Measurements from ENCODE around the gene MAGI1. TPM values are rescaled to one million over a fixed set of nuclear protein-coding genes. Genes with fewer than 3 reads are reported as not detected.
"Not testable (repeated sequence)": the region's sequence is repeated elsewhere in the genome, so short reads cannot be mapped to it uniquely, and the experiment has no call there.

MAGI1 gene
- total and polyA plus RNA-seq, 4 donors: 5.0 to 69.2 (median 28.5) TPM

DNA sequence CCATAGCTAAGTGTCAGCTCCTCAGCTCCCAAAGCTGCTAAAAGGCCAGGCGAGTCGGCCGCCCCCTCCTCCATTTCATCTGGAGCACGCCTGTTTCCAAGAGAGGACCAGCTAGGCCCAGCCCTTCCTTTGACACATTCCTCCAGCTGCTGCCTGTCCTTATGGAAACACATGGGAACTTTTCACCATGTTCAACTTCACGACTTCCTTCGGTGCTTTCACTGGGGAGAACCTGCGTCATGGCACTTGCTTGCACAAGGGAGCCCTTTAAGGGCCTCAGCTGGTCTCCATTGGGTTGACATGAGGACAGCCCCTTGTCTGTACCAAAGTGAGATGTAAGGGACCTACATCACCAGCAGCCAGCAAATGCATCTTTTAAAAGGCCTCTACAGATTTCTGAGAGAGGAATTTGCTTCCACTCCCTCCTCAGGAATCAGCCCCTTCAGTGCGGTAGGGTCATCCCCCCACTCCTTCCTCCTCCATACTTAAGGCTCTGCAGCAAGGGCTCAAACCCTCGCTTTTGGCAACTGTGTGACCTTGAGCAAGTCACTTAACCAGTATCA lies 2.1 kb downstream of the MAGI1 start:
- no peaks in the 10 kb centered on the region for H3K4me1 ChIP-seq (ENCODE audit: control insufficient read depth in 1 of 2, insufficient read depth in 2 of 2, low read length in 2 of 2)
- H3K27ac ChIP-seq (ENCODE audit: low read depth in 1 of 2, low read length in 2 of 2): peak overlapping the region in 1 of 2 donors; percentile 32
- H3K36me3 ChIP-seq (ENCODE audit: control insufficient read depth in 1 of 2, insufficient read depth in 2 of 2, low read length in 1 of 2): no peaks in the 10 kb centered on the region
- H3K9me3 ChIP-seq (ENCODE audit: control insufficient read depth, low read length): no peaks in the 10 kb centered on the region
- ATAC-seq (ENCODE audit: low FRiP score) (no peak), DNase-seq (no peak)
- peak overlapping the region; percentile 19 to 81 for H3K4me3 ChIP-seq (ENCODE audit: low read length in 2 of 2)
- H3K27me3 ChIP-seq (ENCODE audit: control insufficient read depth in 1 of 2, insufficient read depth in 2 of 2, low read length in 1 of 2): no peaks in the 10 kb centered on the region
- WGBS, 2 donors: 9 to 29% methylated on average over 9 of the region's 9 CpGs
- intact Hi-C loops (cut with DNase I): loop anchor here (5.0 to 10.0 kb wide), 5 partner anchors 81 to 254 kb away; no protein-coding TSS in a partner anchor

DNA sequence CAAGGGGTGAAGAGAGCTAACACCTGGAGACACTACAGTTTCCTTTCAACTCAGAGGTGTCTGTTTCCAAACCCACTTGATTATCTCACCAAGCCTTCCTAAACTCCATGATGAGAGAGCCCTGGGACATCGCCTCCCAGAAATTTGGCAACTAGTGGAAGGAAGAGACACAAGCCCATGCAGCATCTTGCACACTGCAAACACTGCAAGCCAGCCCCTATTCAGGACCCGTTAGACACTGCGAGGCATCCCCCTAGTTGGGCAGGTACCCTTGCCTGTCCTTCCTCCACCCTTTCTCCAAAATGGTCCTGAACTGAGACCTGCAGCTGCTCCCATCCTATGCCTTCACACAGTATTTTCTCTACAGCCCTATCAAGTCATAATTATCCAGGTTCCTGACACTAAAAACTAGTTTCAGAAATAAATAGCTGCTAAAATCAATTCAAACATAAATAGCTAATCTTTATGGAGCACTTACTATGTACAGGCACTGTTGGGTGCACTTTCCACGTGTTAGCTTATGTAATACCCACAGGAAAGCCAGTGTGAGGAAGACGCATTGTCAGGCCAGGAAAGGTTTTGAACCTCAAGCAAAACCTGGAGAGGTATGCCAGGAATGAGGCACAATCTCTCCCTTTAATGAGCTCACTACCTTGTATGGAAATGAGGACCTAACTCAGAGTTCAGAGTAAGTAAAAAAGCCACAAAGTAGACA lies 2.8 kb downstream of the MAGI1 start:
- no peaks in the 10 kb centered on the region for H3K9me3 ChIP-seq (ENCODE audit: control insufficient read depth, low read length)
- peaks cover 0 to 1% of the 10 kb centered on the region in 2 donors for H3K4me1 ChIP-seq (ENCODE audit: control insufficient read depth in 1 of 2, insufficient read depth in 2 of 2, low read length in 2 of 2)
- H3K4me3 ChIP-seq (ENCODE audit: low read length in 2 of 2): peak overlapping the region; percentile 19 to 81
- 28 to 45% methylated on average over 5 of the region's 5 CpGs for WGBS, 2 donors
- no peaks in the 10 kb centered on the region for H3K36me3 ChIP-seq (ENCODE audit: control insufficient read depth in 1 of 2, insufficient read depth in 2 of 2, low read length in 1 of 2)
- no peaks in the 10 kb centered on the region for H3K27me3 ChIP-seq (ENCODE audit: control insufficient read depth in 1 of 2, insufficient read depth in 2 of 2, low read length in 1 of 2)
- no peak overlapping the region for H3K27ac ChIP-seq (ENCODE audit: low read depth in 1 of 2, low read length in 2 of 2)
- ATAC-seq (ENCODE audit: low FRiP score) (no peak), DNase-seq (no peak)
- intact Hi-C loops (cut with DNase I): loop anchor here (5.0 to 10.0 kb wide), 5 partner anchors 81 to 254 kb away; no protein-coding TSS in a partner anchor

DNA sequence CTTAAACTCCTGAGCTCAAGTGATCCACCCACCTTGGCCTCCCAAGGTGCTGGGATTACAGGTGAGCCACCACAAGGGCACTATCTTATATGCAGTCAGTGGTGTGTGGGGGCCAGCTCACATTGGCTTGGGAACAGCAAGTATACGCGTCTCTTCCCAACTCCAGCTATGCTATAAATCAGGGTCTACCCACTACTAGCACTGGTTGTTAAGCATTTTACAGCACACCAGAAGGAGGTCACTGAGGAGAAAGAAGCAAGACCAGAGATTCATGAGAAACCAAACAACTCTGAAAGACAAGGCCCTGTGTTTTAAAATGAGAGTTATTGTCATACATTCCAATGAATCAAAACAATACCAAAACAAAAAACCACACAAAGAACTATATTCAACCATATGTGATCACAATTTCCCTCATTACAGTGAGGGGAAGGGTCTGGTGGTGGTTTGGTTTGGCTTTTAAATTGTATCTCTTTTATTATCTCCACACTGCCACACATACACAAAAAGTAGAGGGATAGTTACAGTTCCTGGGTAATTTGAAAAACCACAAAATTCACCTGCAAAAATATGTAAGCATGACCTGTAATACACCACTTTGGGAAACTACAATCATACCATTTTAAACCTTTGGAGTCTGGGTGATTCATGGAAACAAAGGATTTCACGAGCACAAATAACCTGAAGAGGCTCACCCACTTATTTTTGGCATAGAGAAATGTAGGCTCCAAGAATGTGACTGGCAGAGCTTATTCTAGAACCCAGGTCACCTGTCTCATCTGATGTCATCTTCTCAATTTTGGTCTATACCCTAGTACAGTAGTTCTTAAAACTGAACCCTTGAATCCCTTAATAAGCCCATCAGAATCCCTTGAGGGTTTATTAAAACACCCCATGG lies 5.2 kb downstream of the MAGI1 start:
- Histone ChIP-seq H3K4me3 (ENCODE audit: low read length in 2 of 2) (no peak overlapping the region), H3K27me3 (ENCODE audit: control insufficient read depth in 1 of 2, insufficient read depth in 2 of 2, low read length in 1 of 2) (no peaks in the 10 kb centered on the region), H3K27ac (ENCODE audit: low read depth in 1 of 2, low read length in 2 of 2) (no peak overlapping the region), H3K9me3 (ENCODE audit: control insufficient read depth, low read length) (no peaks in the 10 kb centered on the region), H3K4me1 (ENCODE audit: control insufficient read depth in 1 of 2, insufficient read depth in 2 of 2, low read length in 2 of 2) (peaks cover 1 to 5% of the 10 kb centered on the region in 2 donors), H3K36me3 (ENCODE audit: control insufficient read depth in 1 of 2, insufficient read depth in 2 of 2, low read length in 1 of 2) (no peaks in the 10 kb centered on the region)
- 62 to 67% methylated on average over 3 of the region's 3 CpGs for WGBS, 2 donors
- DNase-seq (no peak), ATAC-seq (ENCODE audit: low FRiP score) (no peak)
- intact Hi-C loops (cut with DNase I): loop anchor here in 1 of 2 donors (10.0 kb wide), 1 partner anchor 249 kb away; no protein-coding TSS in a partner anchor

DNA sequence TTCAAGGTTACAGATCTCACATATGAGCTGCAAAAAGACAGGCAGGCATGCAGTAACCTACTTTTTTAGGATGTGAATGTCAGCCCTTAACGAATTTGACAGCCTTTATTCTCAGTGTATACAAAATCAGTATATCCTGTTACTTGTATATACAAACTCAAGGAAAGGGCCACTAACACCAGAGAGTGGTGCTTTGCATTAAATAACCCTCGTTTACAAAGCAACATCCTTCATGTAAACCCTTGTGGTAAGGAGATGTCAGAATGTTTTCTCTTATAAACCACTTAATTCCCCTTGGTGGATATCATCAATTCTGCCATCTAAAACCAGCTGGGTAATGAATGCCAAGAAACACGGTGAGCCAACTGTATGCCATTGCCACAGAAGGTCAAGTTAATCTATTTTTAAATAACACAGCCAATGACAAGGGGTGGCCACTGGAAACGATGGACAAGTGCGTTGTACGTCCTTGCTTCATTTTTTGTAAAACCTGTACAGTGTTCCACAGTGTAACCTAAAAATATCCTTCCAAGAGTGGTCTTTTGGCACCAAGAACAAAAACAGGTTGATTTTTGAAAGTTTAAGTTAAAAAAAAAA lies 7.5 kb downstream of the MAGI1 start:
- ATAC-seq (ENCODE audit: low FRiP score) (no peak), DNase-seq (no peak)
- no peaks in the 10 kb centered on the region for H3K27me3 ChIP-seq (ENCODE audit: control insufficient read depth in 1 of 2, insufficient read depth in 2 of 2, low read length in 1 of 2)
- H3K36me3 ChIP-seq (ENCODE audit: control insufficient read depth in 1 of 2, insufficient read depth in 2 of 2, low read length in 1 of 2): no peaks in the 10 kb centered on the region
- 48 to 53% methylated on average over 6 of the region's 6 CpGs for whole genome bisulfite sequencing, 2 donors
- no peak overlapping the region for H3K4me3 ChIP-seq (ENCODE audit: low read length in 2 of 2)
- intact Hi-C loops (cut with DNase I): loop anchor here in 1 of 2 donors (10.0 kb wide), 1 partner anchor 246 kb away; no protein-coding TSS in a partner anchor
- H3K27ac ChIP-seq (ENCODE audit: low read depth in 1 of 2, low read length in 2 of 2): no peak overlapping the region
- H3K9me3 ChIP-seq (ENCODE audit: control insufficient read depth, low read length): no peaks in the 10 kb centered on the region
- H3K4me1 ChIP-seq (ENCODE audit: control insufficient read depth in 1 of 2, insufficient read depth in 2 of 2, low read length in 2 of 2): peaks cover 1 to 5% of the 10 kb centered on the region in 2 donors

DNA sequence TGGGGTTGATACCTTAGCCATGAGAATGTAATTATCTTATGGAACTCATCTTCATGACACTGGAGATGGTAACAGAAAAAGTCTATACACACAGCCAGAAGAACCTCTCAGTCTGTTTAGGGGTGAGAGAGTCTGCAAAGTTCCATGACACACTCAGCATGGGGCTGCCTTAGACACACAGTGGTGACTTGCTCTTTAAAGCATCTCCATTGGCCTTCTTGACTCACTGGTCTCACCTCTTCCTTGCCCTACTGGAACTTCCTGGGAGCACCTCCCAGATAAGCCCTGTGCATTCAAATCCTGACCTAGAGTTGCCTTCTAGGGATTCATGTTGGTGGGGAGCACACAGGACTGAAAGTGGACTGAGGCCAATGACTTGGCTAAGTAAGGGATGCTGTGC lies 9.3 kb downstream of the MAGI1 start:
- Histone ChIP-seq H3K4me3 (ENCODE audit: low read length in 2 of 2) (no peak overlapping the region), H3K27me3 (ENCODE audit: control insufficient read depth in 1 of 2, insufficient read depth in 2 of 2, low read length in 1 of 2) (no peaks in the 10 kb centered on the region), H3K27ac (ENCODE audit: low read depth in 1 of 2, low read length in 2 of 2) (no peak overlapping the region), H3K9me3 (ENCODE audit: control insufficient read depth, low read length) (no peaks in the 10 kb centered on the region), H3K36me3 (ENCODE audit: control insufficient read depth in 1 of 2, insufficient read depth in 2 of 2, low read length in 1 of 2) (no peaks in the 10 kb centered on the region), H3K4me1 (ENCODE audit: control insufficient read depth in 1 of 2, insufficient read depth in 2 of 2, low read length in 2 of 2) (peaks cover 1 to 5% of the 10 kb centered on the region in 2 donors)
- intact Hi-C loops (cut with DNase I): no loop called here
- no peak for DNase-seq
- ATAC-seq (ENCODE audit: low FRiP score): no peak

DNA sequence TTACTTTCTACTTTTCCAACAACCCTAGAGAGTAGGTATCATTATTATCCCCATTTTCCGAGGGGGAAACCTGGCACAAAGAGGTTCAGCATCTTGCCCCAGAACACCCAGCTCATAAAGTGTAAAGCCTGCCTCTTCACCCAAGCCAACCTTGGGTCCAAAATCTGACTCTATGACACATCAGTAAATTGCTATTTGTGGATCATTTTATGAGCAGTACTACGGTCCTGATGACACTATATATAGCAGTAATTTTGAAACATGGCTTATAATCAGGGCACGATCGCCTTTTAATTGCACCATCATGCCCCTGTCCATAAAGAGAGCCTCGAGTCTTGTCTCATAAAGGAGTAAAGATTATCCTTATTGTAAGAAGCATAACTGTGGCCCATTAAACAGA lies 9.7 kb downstream of the MAGI1 start:
- H3K27ac ChIP-seq (ENCODE audit: low read depth in 1 of 2, low read length in 2 of 2): no peak overlapping the region
- 77 to 79% methylated on average over 5 of the region's 5 CpGs for WGBS, 2 donors
- H3K4me1 ChIP-seq (ENCODE audit: control insufficient read depth in 1 of 2, insufficient read depth in 2 of 2, low read length in 2 of 2): peaks cover 2 to 5% of the 10 kb centered on the region in 2 donors
- intact Hi-C loops (cut with DNase I): no loop called here
- no peaks in the 10 kb centered on the region for H3K27me3 ChIP-seq (ENCODE audit: control insufficient read depth in 1 of 2, insufficient read depth in 2 of 2, low read length in 1 of 2)
- no peaks in the 10 kb centered on the region for H3K36me3 ChIP-seq (ENCODE audit: control insufficient read depth in 1 of 2, insufficient read depth in 2 of 2, low read length in 1 of 2)
- H3K9me3 ChIP-seq (ENCODE audit: control insufficient read depth, low read length): no peaks in the 10 kb centered on the region
- DNase-seq (no peak), ATAC-seq (ENCODE audit: low FRiP score) (no peak)
- no peak overlapping the region for H3K4me3 ChIP-seq (ENCODE audit: low read length in 2 of 2)

DNA sequence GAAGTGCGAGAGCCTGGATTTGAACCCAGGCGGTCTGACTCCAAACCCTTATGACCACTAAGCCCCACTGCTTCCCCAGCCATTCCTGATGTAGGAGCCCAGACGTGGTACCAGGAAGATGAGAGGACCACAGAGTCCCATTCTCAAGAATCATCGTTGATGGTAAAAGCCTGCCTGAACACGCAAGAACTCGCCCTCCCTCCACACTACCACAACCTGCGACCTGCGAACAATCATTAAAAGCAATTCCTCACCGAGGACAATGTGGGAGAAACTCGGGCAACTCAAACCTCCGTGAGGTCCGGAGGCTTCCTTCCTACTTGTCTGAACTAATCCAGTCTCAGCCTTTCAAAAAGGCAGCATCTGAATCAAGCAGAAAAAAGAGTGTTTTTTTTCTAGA lies 10.3 kb downstream of the MAGI1 start:
- H3K27ac ChIP-seq (ENCODE audit: low read depth in 1 of 2, low read length in 2 of 2): no peak overlapping the region
- ATAC-seq (ENCODE audit: low FRiP score) (no peak), DNase-seq (no peak)
- intact Hi-C loops (cut with DNase I): no loop called here
- H3K27me3 ChIP-seq (ENCODE audit: control insufficient read depth in 1 of 2, insufficient read depth in 2 of 2, low read length in 1 of 2): no peaks in the 10 kb centered on the region
- H3K4me1 ChIP-seq (ENCODE audit: control insufficient read depth in 1 of 2, insufficient read depth in 2 of 2, low read length in 2 of 2): peaks cover 2 to 5% of the 10 kb centered on the region in 2 donors
- no peak overlapping the region for H3K4me3 ChIP-seq (ENCODE audit: low read length in 2 of 2)
- no peaks in the 10 kb centered on the region for H3K9me3 ChIP-seq (ENCODE audit: control insufficient read depth, low read length)
- 80 to 84% methylated on average over 12 of the region's 12 CpGs for WGBS, 2 donors
- H3K36me3 ChIP-seq (ENCODE audit: control insufficient read depth in 1 of 2, insufficient read depth in 2 of 2, low read length in 1 of 2): no peaks in the 10 kb centered on the region

DNA sequence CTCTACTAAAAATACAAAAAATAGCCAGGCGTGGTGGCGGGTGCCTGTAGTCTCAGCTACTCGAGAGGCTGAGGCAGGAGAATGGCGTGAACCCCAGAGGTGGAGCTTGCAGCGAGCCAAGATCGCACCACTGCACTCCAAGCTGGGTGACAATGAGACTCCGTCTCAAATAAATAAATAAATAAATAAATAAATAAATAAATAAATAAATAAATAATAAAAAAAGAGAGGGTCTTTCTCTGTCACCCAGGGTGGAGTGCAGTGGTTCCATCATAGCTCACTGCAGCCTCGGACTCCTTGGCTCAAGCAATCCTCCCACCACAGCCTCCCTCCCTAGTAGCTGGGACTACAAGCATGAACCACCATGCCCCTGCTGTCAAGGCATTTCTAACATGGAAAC lies 11.6 kb downstream of the MAGI1 start:
- ATAC-seq (ENCODE audit: low FRiP score): not testable (repeated sequence)
- 97 to 98% methylated on average over 8 of the region's 8 CpGs for WGBS, 2 donors

More for the DNA sequence above, 11.6 kb downstream of the MAGI1 start:
- H3K9me3 ChIP-seq (ENCODE audit: control insufficient read depth, low read length); H3K27ac ChIP-seq (ENCODE audit: low read depth in 1 of 2, low read length in 2 of 2); intact Hi-C loops (cut with DNase I); H3K4me1 ChIP-seq (ENCODE audit: control insufficient read depth in 1 of 2, insufficient read depth in 2 of 2, low read length in 2 of 2); H3K4me3 ChIP-seq (ENCODE audit: low read length in 2 of 2); H3K36me3 ChIP-seq (ENCODE audit: control insufficient read depth in 1 of 2, insufficient read depth in 2 of 2, low read length in 1 of 2); DNase-seq; H3K27me3 ChIP-seq (ENCODE audit: control insufficient read depth in 1 of 2, insufficient read depth in 2 of 2, low read length in 1 of 2): not testable (repeated sequence)
